GM23338 (cell line): ENCODE measurements around the gene ITPR3. TPM values are rescaled to one million over a fixed set of nuclear protein-coding genes. Genes with fewer than 3 reads are reported as not detected.

Experiments
- ATAC-seq: fragments of 200-7000 bp; cut with Tn5 transposase; 3 replicates; pipeline ENCODE4 v1.9.1; 2020
- DNase-seq: peaks from one replicate; pipeline ENCODE4 v3.0.0-alpha.2; 2015; ENCODE audit warnings: low spot score
- H2AFZ ChIP-seq: fragments of 200-600 bp; sonication (generic); 2 replicates; pipeline ENCODE4 v1.8.0; 2016; ENCODE audit warnings: antibody characterized with exemption, mild to moderate bottlenecking, moderate library complexity
- H3F3A ChIP-seq: fragments of 200-600 bp; sonication (generic); replicated peaks from 2 replicates; pipeline ENCODE4 v1.8.0; 2017; ENCODE audit warnings: antibody characterized with exemption, mixed run types, low read depth
- H3K27ac ChIP-seq: fragments of 200-600 bp; sonication (generic); 2 replicates; pipeline ENCODE4 v1.6.1; 2016; ENCODE audit warnings: low read depth
- H3K27me3 ChIP-seq: fragments of 200-600 bp; sonication (generic); 2 replicates; pipeline ENCODE4 v1.8.0; 2016; ENCODE audit warnings: mild to moderate bottlenecking, mixed run types, moderate library complexity; ENCODE audit not compliant: insufficient read depth
- H3K36me3 ChIP-seq: fragments of 200-600 bp; sonication (generic); 2 replicates; pipeline ENCODE4 v1.8.0; 2016; ENCODE audit warnings: mild to moderate bottlenecking; ENCODE audit not compliant: insufficient read depth
- H3K4me1 ChIP-seq: fragments of 200-600 bp; sonication (generic); 2 replicates; pipeline ENCODE4 v1.8.0; 2016; ENCODE audit warnings: mild to moderate bottlenecking, moderate library complexity; ENCODE audit not compliant: insufficient read depth
- H3K4me2 ChIP-seq: fragments of 200-600 bp; sonication (generic); 2 replicates; pipeline ENCODE4 v1.7.1; 2017; ENCODE audit warnings: mixed run types
- H3K4me3 ChIP-seq: fragments of 200-600 bp; sonication (generic); 2 replicates; pipeline ENCODE4 v1.6.1; 2016; ENCODE audit warnings: mixed run types
- H3K79me2 ChIP-seq: fragments of 200-600 bp; sonication (generic); replicated peaks from 2 replicates; pipeline ENCODE4 v1.8.0; 2017; ENCODE audit warnings: mild to moderate bottlenecking; ENCODE audit not compliant: insufficient read depth
- H3K9me2 ChIP-seq: fragments of 200-600 bp; sonication (generic); 2 replicates; pipeline ENCODE4 v1.8.0; 2017; ENCODE audit not compliant: insufficient read depth
- H4K20me1 ChIP-seq: fragments of 200-600 bp; sonication (generic); replicated peaks from 2 replicates; pipeline ENCODE4 v1.8.0; 2017; ENCODE audit warnings: mild to moderate bottlenecking; ENCODE audit not compliant: insufficient read depth
- H3K27ac Mint-ChIP-seq: 2 replicates; pipeline ENCODE4 v1.8.0; 2020; ENCODE audit warnings: inconsistent platforms, mild to moderate bottlenecking, moderate library complexity, mixed read lengths
- H3K27me3 Mint-ChIP-seq: 3 replicates; pipeline ENCODE4 v1.8.0; 2022; ENCODE audit warnings: low read depth, mild to moderate bottlenecking, moderate library complexity, mixed read lengths, inconsistent platforms; ENCODE audit not compliant: insufficient read depth, poor library complexity
- H3K36me3 Mint-ChIP-seq: 3 replicates; pipeline ENCODE4 v1.8.0; 2021; ENCODE audit warnings: low read depth, mild to moderate bottlenecking, inconsistent platforms, moderate library complexity, mixed read lengths
- H3K4me1 Mint-ChIP-seq: 3 replicates; pipeline ENCODE4 v1.8.0; 2020; ENCODE audit warnings: mild to moderate bottlenecking, inconsistent platforms, mixed read lengths
- H3K4me3 Mint-ChIP-seq: 3 replicates; pipeline ENCODE4 v1.8.0; 2021; ENCODE audit warnings: moderate library complexity, mild to moderate bottlenecking, inconsistent platforms, mixed read lengths
- H3K9me3 Mint-ChIP-seq: 3 replicates; pipeline ENCODE4 v1.8.0; 2020; ENCODE audit warnings: moderate library complexity, mild to moderate bottlenecking, inconsistent platforms, mixed read lengths
- CREB1 ChIP-seq: fragments of 250-450 bp; sonication (Bioruptor Pico); IDR thresholded peaks from 2 replicates; pipeline ENCODE4 v1.5.0; 2020; ENCODE audit warnings: low read depth, mild to moderate bottlenecking, moderate library complexity
- ETS1 ChIP-seq: IDR thresholded peaks from 2 replicates; pipeline ENCODE4 v1.6.1; 2016; ENCODE audit warnings: antibody characterized with exemption
- EZH2 ChIP-seq: fragments of 200-600 bp; sonication (generic); IDR thresholded peaks from one replicate; pipeline ENCODE4 v1.8.0; 2017; ENCODE audit warnings: antibody characterized with exemption, mild to moderate bottlenecking, low read depth; ENCODE audit not compliant: unreplicated experiment
- EZH2phosphoT487 ChIP-seq: fragments of 200-600 bp; sonication (generic); IDR thresholded peaks from one replicate; pipeline ENCODE4 v1.8.1; 2018; ENCODE audit warnings: antibody characterized with exemption; ENCODE audit not compliant: unreplicated experiment
- NANOG ChIP-seq: IDR thresholded peaks from 2 replicates; pipeline ENCODE4 v1.6.1; 2016; ENCODE audit warnings: antibody characterized with exemption, borderline replicate concordance
- POLR2AphosphoS5 ChIP-seq: IDR thresholded peaks from 2 replicates; pipeline ENCODE4 v1.6.1; 2016; ENCODE audit warnings: antibody characterized with exemption, low read depth
- STAT1 ChIP-seq: IDR thresholded peaks from one replicate; pipeline ENCODE4 v1.6.1; 2016; ENCODE audit warnings: antibody characterized with exemption; ENCODE audit not compliant: unreplicated experiment
- ZNF114 ChIP-seq: fragments of 250-450 bp; sonication (Bioruptor Pico); IDR thresholded peaks from 2 replicates; pipeline ENCODE4 v1.5.0; 2020; ENCODE audit warnings: mild to moderate bottlenecking, moderate library complexity
- polyA plus RNA-seq: library from polyadenylated mRNA; unstranded; fragments of >200 nt; fragmentation: Nextera tagmentation; extraction: Ambion mirVana; gene quantifications from 2 replicates; pipeline ENCODE4 v1.2.1, GENCODE V29; 2016
- total RNA-seq: library from RNA; depleted of rRNA; stranded (reverse); fragments of >200 nt; shearing (Covaris generic); gene quantifications from 2 replicates; pipeline ENCODE4 v1.2.3, GENCODE V29; 2014
- TF ChIP-seq, protein P1 (sequence below), 2 experiments: fragments of 200-600 bp in 1 of 2; sonication (generic) in 1 of 2; conservative IDR thresholded peaks; 2 replicates each; pipeline versions ENCODE4 v1.5.1 to v1.6.1; 2016 to 2017; ENCODE audit warnings: antibody characterized with exemption in 2 of 2, low read depth in 2 of 2, mild to moderate bottlenecking in 2 of 2, moderate library complexity in 1 of 2
- TF ChIP-seq, protein P2 (sequence below): IDR thresholded peaks from one replicate; pipeline ENCODE4 v1.6.1; 2018; ENCODE audit warnings: antibody characterized with exemption; ENCODE audit not compliant: unreplicated experiment

The ITPR3 gene
- total and polyA plus RNA-seq, 2 experiments from 2014 or later: 7.3 to 31.9 TPM

GRCh38 chr6:33609528-33609927 lies 11.6 kb upstream of the ITPR3 start:
- Mint-ChIP-seq H3K4me3 (no peak overlapping the region), H3K36me3 (peaks cover 8% of the 10 kb centered on the region; the same call in 1 of the 3 replicates), H3K27me3 (peaks cover 23% of the 10 kb centered on the region), H3K27ac (peak overlapping the region; percentile 55; the same call in 1 of the 2 replicates), H3K4me1 (peaks cover 43% of the 10 kb centered on the region), H3K9me3 (peaks cover 8% of the 10 kb centered on the region; the same call in 2 of the 3 replicates)
- Histone ChIP-seq H2AFZ (peak overlapping the region; percentile 95; the same call in 1 of the 2 replicates), H3F3A (no peaks in the 10 kb centered on the region), H3K4me1 (peaks cover 29% of the 10 kb centered on the region), H3K79me2 (no peaks in the 10 kb centered on the region), H3K4me3 (no peak overlapping the region), H3K27ac (no peak overlapping the region), H3K9me2 (no peaks in the 10 kb centered on the region), H3K4me2 (no peak overlapping the region), H3K27me3 (no peaks in the 10 kb centered on the region), H3K36me3 (no peaks in the 10 kb centered on the region), H4K20me1 (no peaks in the 10 kb centered on the region)
- ATAC-seq: no peak
- TF ChIP-seq STAT1 (no peak), ZNF114 (CRISPR knock-in tag) (no peak), ETS1 (no peak), POLR2AphosphoS5 (no peak), CREB1 (CRISPR knock-in tag) (no peak), NANOG (no peak), EZH2 (no peak), EZH2phosphoT487 (no peak)
- TF ChIP-seq, protein P1, sequence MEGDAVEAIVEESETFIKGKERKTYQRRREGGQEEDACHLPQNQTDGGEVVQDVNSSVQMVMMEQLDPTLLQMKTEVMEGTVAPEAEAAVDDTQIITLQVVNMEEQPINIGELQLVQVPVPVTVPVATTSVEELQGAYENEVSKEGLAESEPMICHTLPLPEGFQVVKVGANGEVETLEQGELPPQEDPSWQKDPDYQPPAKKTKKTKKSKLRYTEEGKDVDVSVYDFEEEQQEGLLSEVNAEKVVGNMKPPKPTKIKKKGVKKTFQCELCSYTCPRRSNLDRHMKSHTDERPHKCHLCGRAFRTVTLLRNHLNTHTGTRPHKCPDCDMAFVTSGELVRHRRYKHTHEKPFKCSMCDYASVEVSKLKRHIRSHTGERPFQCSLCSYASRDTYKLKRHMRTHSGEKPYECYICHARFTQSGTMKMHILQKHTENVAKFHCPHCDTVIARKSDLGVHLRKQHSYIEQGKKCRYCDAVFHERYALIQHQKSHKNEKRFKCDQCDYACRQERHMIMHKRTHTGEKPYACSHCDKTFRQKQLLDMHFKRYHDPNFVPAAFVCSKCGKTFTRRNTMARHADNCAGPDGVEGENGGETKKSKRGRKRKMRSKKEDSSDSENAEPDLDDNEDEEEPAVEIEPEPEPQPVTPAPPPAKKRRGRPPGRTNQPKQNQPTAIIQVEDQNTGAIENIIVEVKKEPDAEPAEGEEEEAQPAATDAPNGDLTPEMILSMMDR (conservative IDR thresholded peaks at IDR 0.05; ENCODE audit: low read depth in 2 of 2): no peak
- TF ChIP-seq, protein P2, sequence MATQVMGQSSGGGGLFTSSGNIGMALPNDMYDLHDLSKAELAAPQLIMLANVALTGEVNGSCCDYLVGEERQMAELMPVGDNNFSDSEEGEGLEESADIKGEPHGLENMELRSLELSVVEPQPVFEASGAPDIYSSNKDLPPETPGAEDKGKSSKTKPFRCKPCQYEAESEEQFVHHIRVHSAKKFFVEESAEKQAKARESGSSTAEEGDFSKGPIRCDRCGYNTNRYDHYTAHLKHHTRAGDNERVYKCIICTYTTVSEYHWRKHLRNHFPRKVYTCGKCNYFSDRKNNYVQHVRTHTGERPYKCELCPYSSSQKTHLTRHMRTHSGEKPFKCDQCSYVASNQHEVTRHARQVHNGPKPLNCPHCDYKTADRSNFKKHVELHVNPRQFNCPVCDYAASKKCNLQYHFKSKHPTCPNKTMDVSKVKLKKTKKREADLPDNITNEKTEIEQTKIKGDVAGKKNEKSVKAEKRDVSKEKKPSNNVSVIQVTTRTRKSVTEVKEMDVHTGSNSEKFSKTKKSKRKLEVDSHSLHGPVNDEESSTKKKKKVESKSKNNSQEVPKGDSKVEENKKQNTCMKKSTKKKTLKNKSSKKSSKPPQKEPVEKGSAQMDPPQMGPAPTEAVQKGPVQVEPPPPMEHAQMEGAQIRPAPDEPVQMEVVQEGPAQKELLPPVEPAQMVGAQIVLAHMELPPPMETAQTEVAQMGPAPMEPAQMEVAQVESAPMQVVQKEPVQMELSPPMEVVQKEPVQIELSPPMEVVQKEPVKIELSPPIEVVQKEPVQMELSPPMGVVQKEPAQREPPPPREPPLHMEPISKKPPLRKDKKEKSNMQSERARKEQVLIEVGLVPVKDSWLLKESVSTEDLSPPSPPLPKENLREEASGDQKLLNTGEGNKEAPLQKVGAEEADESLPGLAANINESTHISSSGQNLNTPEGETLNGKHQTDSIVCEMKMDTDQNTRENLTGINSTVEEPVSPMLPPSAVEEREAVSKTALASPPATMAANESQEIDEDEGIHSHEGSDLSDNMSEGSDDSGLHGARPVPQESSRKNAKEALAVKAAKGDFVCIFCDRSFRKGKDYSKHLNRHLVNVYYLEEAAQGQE: no peak
- no peak for DNase-seq
